MG63 (cell line): ENCODE results near the gene TPST1. TPM values are rescaled to one million over a fixed set of nuclear protein-coding genes. Genes with fewer than 3 reads are reported as not detected.
"Not testable (repeated sequence)": the region's sequence is repeated elsewhere in the genome, so short reads cannot be mapped to it uniquely, and the experiment has no call there.

Experiments
- DNase-seq: peaks from one replicate; pipeline ENCODE4 v3.0.0-alpha.2; 2020
- H3K27me3 ChIP-seq: fragments of 250-450 bp; sonication (Bioruptor Pico); 2 replicates; pipeline ENCODE4 v1.5.1; 2020; ENCODE audit warnings: mild to moderate bottlenecking, moderate library complexity
- H3K36me3 ChIP-seq: fragments of 250-450 bp; sonication (Bioruptor Pico); 2 replicates; pipeline ENCODE4 v1.5.1; 2020; ENCODE audit warnings: mild to moderate bottlenecking, moderate library complexity
- H3K4me3 ChIP-seq: fragments of 250-450 bp; sonication (Bioruptor Pico); 2 replicates; pipeline ENCODE4 v1.5.1; 2020; ENCODE audit warnings: mild to moderate bottlenecking, moderate library complexity
- H3K9me3 ChIP-seq: fragments of 250-450 bp; sonication (Bioruptor Pico); 2 replicates; pipeline ENCODE4 v1.5.1; 2020; ENCODE audit warnings: mild to moderate bottlenecking, moderate library complexity
- total RNA-seq: library from RNA; depleted of rRNA; stranded (reverse); fragments of >200 nt; shearing (Covaris generic); gene quantifications from 2 replicates; pipeline ENCODE4 v1.2.3, GENCODE V29; 2014; ENCODE audit warnings: low replicate concordance; rRNA removed

Gene TPST1
- total RNA-seq, 1 experiment from 2014 or later = 30.1 TPM

GRCh38 chr7:66401126-66401525 is 196.0 kb downstream of the TPST1 start:
- not testable (repeated sequence) for H3K27me3 ChIP-seq, H3K36me3 ChIP-seq, H3K4me3 ChIP-seq, H3K9me3 ChIP-seq
- DNase-seq = peak; percentile 6

- DNase-seq, H3K4me3 ChIP-seq, H3K36me3 ChIP-seq, H3K9me3 ChIP-seq, H3K27me3 ChIP-seq: not testable (repeated sequence)
Observed at GRCh38 chr7:66401932-66402331, 196.8 kb downstream of the TPST1 start.

GRCh38 chr7:66403564-66403963 is 198.4 kb downstream of the TPST1 start:
- H3K27me3 ChIP-seq = no peaks in the 10 kb centered on the region
- no peaks in the 10 kb centered on the region for H3K9me3 ChIP-seq
- no peak overlapping the region for H3K4me3 ChIP-seq
- DNase-seq = no peak
- no peaks in the 10 kb centered on the region; the same call in 1 of the 2 replicates for H3K36me3 ChIP-seq

- no peak for DNase-seq
- Histone ChIP-seq H3K4me3 (no peak overlapping the region), H3K27me3 (no peaks in the 10 kb centered on the region), H3K36me3 (no peaks in the 10 kb centered on the region), H3K9me3 (no peaks in the 10 kb centered on the region)
Observed at GRCh38 chr7:66409493-66409892, 204.4 kb downstream of the TPST1 start.

Other genes with a start within 250 kb of the TPST1 start
- 27.0 and 29.2 TPM in 2 replicates for gene GUSB, start 223.1 kb upstream of the TPST1 start, total RNA-seq
- 18.4 and 31.4 TPM in 2 replicates for gene ASL, start 129.5 kb upstream of the TPST1 start, total RNA-seq
- 35.9 and 66.9 TPM in 2 replicates for gene CRCP, start 90.5 kb upstream of the TPST1 start, total RNA-seq